ENCODE results near the gene SNAPC2. TPM values are rescaled to one million over a fixed set of nuclear protein-coding genes. Genes with fewer than 3 reads are reported as not detected.
A peak's percentile ranks its signal among the peaks of the same experiment; 100 is the strongest.
"Not testable (repeated sequence)": the region's sequence is repeated elsewhere in the genome, so short reads cannot be mapped to it uniquely, and the experiment has no call there.

SNAPC2 gene
- polyA plus RNA-seq, 2 donors: 5.6 to 11.3 TPM

- peak overlapping the region in 1 of 2 donors; percentile 58 for H3K27ac ChIP-seq (ENCODE audit: low read depth in 2 of 2, low read length in 1 of 2)
- H3K9me3 ChIP-seq (ENCODE audit: control insufficient read depth in 2 of 2, insufficient read depth in 1 of 2, low read depth in 1 of 2, low read length in 1 of 2): no peaks in the 10 kb centered on the region
- no peaks in the 10 kb centered on the region for H3K27me3 ChIP-seq (ENCODE audit: control insufficient read depth in 1 of 2, insufficient read depth in 2 of 2, low read length in 2 of 2)
- 62 to 74% methylated on average over 8 of the region's 8 CpGs for WGBS, 2 donors
- H3K36me3 ChIP-seq (ENCODE audit: control insufficient read depth in 2 of 2, insufficient read depth in 2 of 2, low read length in 1 of 2): no peaks in the 10 kb centered on the region
- peak overlapping the region; percentile 56 to 65 for H3K4me3 ChIP-seq (ENCODE audit: low read depth in 1 of 2, low read length in 2 of 2)
- H3K4me1 ChIP-seq (ENCODE audit: control insufficient read depth in 2 of 2, insufficient read depth in 2 of 2, low read length in 1 of 2): peaks cover 0 to 3% of the 10 kb centered on the region in 2 donors
These were observed 31.3 kb upstream of the SNAPC2 start for GRCh38 chr19:7888826-7889217.

GRCh38 chr19:7893362-7894101, 26.6 kb upstream of the SNAPC2 start:
- H3K4me1 ChIP-seq (ENCODE audit: control insufficient read depth in 2 of 2, insufficient read depth in 2 of 2, low read length in 1 of 2): peaks cover 0 to 12% of the 10 kb centered on the region in 2 donors
- H3K4me3 ChIP-seq (ENCODE audit: low read depth in 1 of 2, low read length in 2 of 2); H3K27ac ChIP-seq (ENCODE audit: low read depth in 2 of 2, low read length in 1 of 2); H3K36me3 ChIP-seq (ENCODE audit: control insufficient read depth in 2 of 2, insufficient read depth in 2 of 2, low read length in 1 of 2); H3K27me3 ChIP-seq (ENCODE audit: control insufficient read depth in 1 of 2, insufficient read depth in 2 of 2, low read length in 2 of 2); H3K9me3 ChIP-seq (ENCODE audit: control insufficient read depth in 2 of 2, insufficient read depth in 1 of 2, low read depth in 1 of 2, low read length in 1 of 2): not testable (repeated sequence)
- WGBS, 2 donors: 85 to 86% methylated on average over 18 of the region's 18 CpGs

- H3K36me3 ChIP-seq (ENCODE audit: control insufficient read depth in 2 of 2, insufficient read depth in 2 of 2, low read length in 1 of 2): no peaks in the 10 kb centered on the region
- H3K27ac ChIP-seq (ENCODE audit: low read depth in 2 of 2, low read length in 1 of 2): peak overlapping the region in 1 of 2 donors; percentile 58
- no peaks in the 10 kb centered on the region for H3K9me3 ChIP-seq (ENCODE audit: control insufficient read depth in 2 of 2, insufficient read depth in 1 of 2, low read depth in 1 of 2, low read length in 1 of 2)
- H3K27me3 ChIP-seq (ENCODE audit: control insufficient read depth in 1 of 2, insufficient read depth in 2 of 2, low read length in 2 of 2): no peaks in the 10 kb centered on the region
- peak overlapping the region in 1 of 2 donors; percentile 11 for H3K4me3 ChIP-seq (ENCODE audit: low read depth in 1 of 2, low read length in 2 of 2)
- peaks cover 0 to 12% of the 10 kb centered on the region in 2 donors for H3K4me1 ChIP-seq (ENCODE audit: control insufficient read depth in 2 of 2, insufficient read depth in 2 of 2, low read length in 1 of 2)
- WGBS, 2 donors: 39 to 40% methylated on average over 18 of the region's 18 CpGs
These were observed 25.4 kb upstream of the SNAPC2 start for GRCh38 chr19:7894612-7895309.

- H3K4me3 ChIP-seq (ENCODE audit: low read depth in 1 of 2, low read length in 2 of 2): no peak overlapping the region
- H3K4me1 ChIP-seq (ENCODE audit: control insufficient read depth in 2 of 2, insufficient read depth in 2 of 2, low read length in 1 of 2): peaks cover 4 to 20% of the 10 kb centered on the region in 2 donors
- no peak overlapping the region for H3K27ac ChIP-seq (ENCODE audit: low read depth in 2 of 2, low read length in 1 of 2)
- 85 to 90% methylated on average over 13 of the region's 13 CpGs for WGBS, 2 donors
- no peaks in the 10 kb centered on the region for H3K27me3 ChIP-seq (ENCODE audit: control insufficient read depth in 1 of 2, insufficient read depth in 2 of 2, low read length in 2 of 2)
- H3K36me3 ChIP-seq (ENCODE audit: control insufficient read depth in 2 of 2, insufficient read depth in 2 of 2, low read length in 1 of 2): peaks cover 0 to 3% of the 10 kb centered on the region in 2 donors
- no peaks in the 10 kb centered on the region for H3K9me3 ChIP-seq (ENCODE audit: control insufficient read depth in 2 of 2, insufficient read depth in 1 of 2, low read depth in 1 of 2, low read length in 1 of 2)
These were observed 24.6 kb upstream of the SNAPC2 start for GRCh38 chr19:7895565-7895964.

- Histone ChIP-seq H3K4me1 (ENCODE audit: control insufficient read depth in 2 of 2, insufficient read depth in 2 of 2, low read length in 1 of 2) (peaks cover 4 to 25% of the 10 kb centered on the region in 2 donors), H3K36me3 (ENCODE audit: control insufficient read depth in 2 of 2, insufficient read depth in 2 of 2, low read length in 1 of 2) (peaks cover 0 to 3% of the 10 kb centered on the region in 2 donors), H3K9me3 (ENCODE audit: control insufficient read depth in 2 of 2, insufficient read depth in 1 of 2, low read depth in 1 of 2, low read length in 1 of 2) (no peaks in the 10 kb centered on the region), H3K27me3 (ENCODE audit: control insufficient read depth in 1 of 2, insufficient read depth in 2 of 2, low read length in 2 of 2) (no peaks in the 10 kb centered on the region), H3K27ac (ENCODE audit: low read depth in 2 of 2, low read length in 1 of 2) (peak overlapping the region in 1 of 2 donors; percentile 71), H3K4me3 (ENCODE audit: low read depth in 1 of 2, low read length in 2 of 2) (no peak overlapping the region)
- WGBS, 2 donors: 64 to 66% methylated on average over 11 of the region's 11 CpGs
These were observed 22.8 kb upstream of the SNAPC2 start for GRCh38 chr19:7897292-7897691.

GRCh38 chr19:7898967-7899366, 21.2 kb upstream of the SNAPC2 start:
- WGBS, 2 donors: 94 to 95% methylated on average over 16 of the region's 16 CpGs
- Histone ChIP-seq H3K4me1 (ENCODE audit: control insufficient read depth in 2 of 2, insufficient read depth in 2 of 2, low read length in 1 of 2) (peaks cover 4 to 31% of the 10 kb centered on the region in 2 donors), H3K4me3 (ENCODE audit: low read depth in 1 of 2, low read length in 2 of 2) (no peak overlapping the region)

GRCh38 chr19:7899751-7900378, 20.3 kb upstream of the SNAPC2 start:
- peaks cover 4 to 38% of the 10 kb centered on the region in 2 donors for H3K4me1 ChIP-seq (ENCODE audit: control insufficient read depth in 2 of 2, insufficient read depth in 2 of 2, low read length in 1 of 2)
- 91 to 92% methylated on average over 34 of the region's 34 CpGs for WGBS, 2 donors

More at GRCh38 chr19:7898967-7899366, 21.2 kb upstream of the SNAPC2 start:
- Histone ChIP-seq H3K27me3 (ENCODE audit: control insufficient read depth in 1 of 2, insufficient read depth in 2 of 2, low read length in 2 of 2) (no peaks in the 10 kb centered on the region), H3K9me3 (ENCODE audit: control insufficient read depth in 2 of 2, insufficient read depth in 1 of 2, low read depth in 1 of 2, low read length in 1 of 2) (no peaks in the 10 kb centered on the region), H3K27ac (ENCODE audit: low read depth in 2 of 2, low read length in 1 of 2) (no peak overlapping the region), H3K36me3 (ENCODE audit: control insufficient read depth in 2 of 2, insufficient read depth in 2 of 2, low read length in 1 of 2) (peaks cover 0 to 3% of the 10 kb centered on the region in 2 donors)

GRCh38 chr19:7900401-7900870, 19.7 kb upstream of the SNAPC2 start:
- Histone ChIP-seq H3K27me3 (ENCODE audit: control insufficient read depth in 1 of 2, insufficient read depth in 2 of 2, low read length in 2 of 2) (no peaks in the 10 kb centered on the region), H3K4me1 (ENCODE audit: control insufficient read depth in 2 of 2, insufficient read depth in 2 of 2, low read length in 1 of 2) (peaks cover 7 to 36% of the 10 kb centered on the region in 2 donors), H3K4me3 (ENCODE audit: low read depth in 1 of 2, low read length in 2 of 2) (no peak overlapping the region), H3K36me3 (ENCODE audit: control insufficient read depth in 2 of 2, insufficient read depth in 2 of 2, low read length in 1 of 2) (peaks cover 0 to 3% of the 10 kb centered on the region in 2 donors), H3K9me3 (ENCODE audit: control insufficient read depth in 2 of 2, insufficient read depth in 1 of 2, low read depth in 1 of 2, low read length in 1 of 2) (peaks cover 0 to 1% of the 10 kb centered on the region in 2 donors), H3K27ac (ENCODE audit: low read depth in 2 of 2, low read length in 1 of 2) (peak overlapping the region; percentile 50 to 90)
- WGBS, 2 donors: 52 to 80% methylated on average over 21 of the region's 21 CpGs

More at GRCh38 chr19:7899751-7900378, 20.3 kb upstream of the SNAPC2 start:
- H3K36me3 ChIP-seq (ENCODE audit: control insufficient read depth in 2 of 2, insufficient read depth in 2 of 2, low read length in 1 of 2): peaks cover 0 to 3% of the 10 kb centered on the region in 2 donors
- H3K27ac ChIP-seq (ENCODE audit: low read depth in 2 of 2, low read length in 1 of 2): peak overlapping the region in 1 of 2 donors; percentile 90
- no peaks in the 10 kb centered on the region for H3K27me3 ChIP-seq (ENCODE audit: control insufficient read depth in 1 of 2, insufficient read depth in 2 of 2, low read length in 2 of 2)
- H3K9me3 ChIP-seq (ENCODE audit: control insufficient read depth in 2 of 2, insufficient read depth in 1 of 2, low read depth in 1 of 2, low read length in 1 of 2): peaks cover 0 to 1% of the 10 kb centered on the region in 2 donors
- H3K4me3 ChIP-seq (ENCODE audit: low read depth in 1 of 2, low read length in 2 of 2): no peak overlapping the region

GRCh38 chr19:7900931-7901330, 19.2 kb upstream of the SNAPC2 start:
- H3K4me1 ChIP-seq (ENCODE audit: control insufficient read depth in 2 of 2, insufficient read depth in 2 of 2, low read length in 1 of 2): peaks cover 7 to 35% of the 10 kb centered on the region in 2 donors
- H3K27me3 ChIP-seq (ENCODE audit: control insufficient read depth in 1 of 2, insufficient read depth in 2 of 2, low read length in 2 of 2): no peaks in the 10 kb centered on the region
- H3K36me3 ChIP-seq (ENCODE audit: control insufficient read depth in 2 of 2, insufficient read depth in 2 of 2, low read length in 1 of 2): peaks cover 0 to 5% of the 10 kb centered on the region in 2 donors
- 47 to 62% methylated on average over 3 of the region's 3 CpGs for WGBS, 2 donors
- H3K4me3 ChIP-seq (ENCODE audit: low read depth in 1 of 2, low read length in 2 of 2): no peak overlapping the region
- H3K9me3 ChIP-seq (ENCODE audit: control insufficient read depth in 2 of 2, insufficient read depth in 1 of 2, low read depth in 1 of 2, low read length in 1 of 2): peaks cover 0 to 1% of the 10 kb centered on the region in 2 donors
- peak overlapping the region; percentile 50 to 90 for H3K27ac ChIP-seq (ENCODE audit: low read depth in 2 of 2, low read length in 1 of 2)
